GM18861 (cell line): ENCODE measurements around the gene TBC1D22A.

Source experiments
- ATAC-seq: cut with Tn5 transposase; IDR thresholded peaks from one replicate; pipeline ENCODE4 v1.9.1; 2021; ENCODE audit not compliant: unreplicated experiment

The TBC1D22A gene

GRCh38 chr22:46752988-46753310 is 9.5 kb upstream of the TBC1D22A start:
- no peak for ATAC-seq

DNA sequence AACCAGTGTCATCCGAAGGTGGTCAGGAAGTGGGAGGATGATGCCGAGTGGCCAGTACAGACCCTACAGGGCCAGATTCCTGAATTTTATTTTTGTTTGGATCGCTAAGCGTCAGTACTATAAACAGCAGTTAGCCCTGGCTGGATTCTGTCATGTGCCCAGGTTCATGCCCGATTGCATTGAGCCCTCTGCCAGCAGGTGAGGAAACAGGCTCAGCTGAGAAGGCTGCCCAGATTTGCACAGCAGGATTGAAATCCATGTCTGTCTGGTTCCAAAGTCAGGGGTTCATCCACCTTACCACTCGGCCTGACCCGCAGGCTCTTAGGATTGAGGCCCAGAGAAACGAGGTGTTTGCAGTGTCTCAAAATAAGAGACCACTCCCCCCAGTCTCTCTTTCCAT is 9.1 kb upstream of the TBC1D22A start:
- ATAC-seq: no peak

- no peak for ATAC-seq
These were observed 8.7 kb upstream of the TBC1D22A start for GRCh38 chr22:46753761-46754109.

DNA sequence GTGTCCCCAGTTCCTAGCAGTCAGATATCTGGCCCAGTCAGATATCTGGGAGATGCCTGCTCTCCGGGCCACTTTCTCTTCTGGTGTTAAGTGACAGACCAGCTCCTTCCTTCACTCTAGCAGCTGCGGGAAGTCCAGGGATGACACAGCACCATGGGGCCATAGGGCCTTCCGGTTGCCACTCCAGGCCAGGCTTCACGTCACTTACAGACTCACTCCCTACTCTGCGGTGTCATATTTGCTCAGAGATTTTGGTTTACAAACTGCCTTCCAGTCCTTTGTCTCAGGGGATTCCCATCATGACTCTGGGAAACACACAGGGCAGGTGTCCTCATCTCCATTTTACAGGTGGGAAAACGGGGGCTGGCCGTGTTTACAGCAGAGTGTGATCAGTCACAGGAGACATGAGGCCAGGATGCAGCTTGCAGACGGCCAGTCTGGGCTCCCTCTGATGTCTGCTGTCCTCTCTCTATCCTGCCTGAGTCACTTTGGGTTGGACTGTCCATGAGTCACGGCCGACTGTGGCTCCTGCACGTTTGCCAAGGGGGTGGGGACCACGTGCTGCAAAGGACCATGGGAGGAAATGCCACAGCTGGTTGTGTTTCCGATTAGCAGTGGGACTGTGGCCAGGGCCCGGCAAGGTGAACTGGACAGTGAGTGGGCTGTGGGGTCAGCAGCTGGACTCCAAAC is 8.2 kb upstream of the TBC1D22A start:
- ATAC-seq: no peak

DNA sequence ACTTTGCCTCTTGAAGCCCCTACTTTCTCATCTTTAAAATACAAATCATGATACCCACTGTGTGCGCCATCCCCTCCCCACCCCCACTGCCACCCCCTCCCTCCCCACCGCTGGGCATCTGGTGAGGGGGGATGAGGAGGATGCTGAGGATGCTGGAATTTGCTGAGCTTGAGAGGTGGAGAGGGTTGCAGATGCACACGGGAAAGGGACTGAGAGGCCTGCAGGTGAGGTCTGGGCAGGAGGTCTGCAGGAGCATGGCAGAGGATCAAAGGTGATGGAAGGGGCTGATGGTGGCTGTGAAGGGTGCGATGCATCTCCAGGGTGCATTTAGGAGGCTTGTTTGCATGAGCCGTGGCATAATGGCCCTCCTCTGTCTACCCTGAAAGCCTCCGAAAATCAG is 7.6 kb upstream of the TBC1D22A start:
- ATAC-seq: no peak

DNA sequence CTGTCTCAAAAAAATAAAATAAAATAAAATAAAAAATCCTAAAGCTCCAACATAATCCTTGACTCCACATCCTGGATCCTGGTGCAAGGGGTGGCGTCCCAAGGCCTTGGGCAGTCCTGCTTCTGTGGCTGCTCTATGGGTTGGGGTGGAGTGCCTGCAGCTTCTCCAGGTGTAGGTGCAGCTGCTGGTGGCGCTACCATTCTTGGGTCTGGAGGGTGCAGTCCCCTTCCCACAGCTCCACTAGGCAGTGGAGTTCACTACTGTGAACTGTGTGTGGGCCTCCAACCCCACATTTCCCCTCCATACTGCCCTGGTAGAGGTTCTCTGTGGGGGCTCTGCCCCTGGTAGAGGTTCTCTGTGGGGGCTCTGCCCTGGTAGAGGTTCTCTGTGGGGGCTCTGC is 6.9 kb upstream of the TBC1D22A start:
- no peak for ATAC-seq

DNA sequence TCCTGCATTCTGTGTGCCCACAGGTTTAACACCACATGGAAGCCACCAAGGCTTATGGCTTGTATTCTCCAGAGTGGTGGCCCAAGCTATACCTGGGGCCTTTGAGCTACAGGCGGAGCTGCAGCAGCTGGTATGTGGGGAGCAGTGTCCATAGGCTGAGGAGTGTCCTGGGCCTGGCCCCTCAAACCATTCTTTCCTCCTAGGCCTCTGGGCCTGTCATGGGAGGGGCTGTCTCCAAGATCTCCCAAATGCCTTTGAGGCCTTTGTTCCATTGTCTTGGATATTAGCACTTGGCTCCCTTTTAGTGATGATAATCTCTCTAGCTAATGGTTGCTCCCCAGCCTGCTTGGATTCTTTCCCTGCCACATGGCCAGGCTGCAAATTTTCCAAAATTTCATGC is 6.4 kb upstream of the TBC1D22A start:
- no peak for ATAC-seq

- ATAC-seq: no peak
These were observed 5.3 kb upstream of the TBC1D22A start for GRCh38 chr22:46757104-46757503.

DNA sequence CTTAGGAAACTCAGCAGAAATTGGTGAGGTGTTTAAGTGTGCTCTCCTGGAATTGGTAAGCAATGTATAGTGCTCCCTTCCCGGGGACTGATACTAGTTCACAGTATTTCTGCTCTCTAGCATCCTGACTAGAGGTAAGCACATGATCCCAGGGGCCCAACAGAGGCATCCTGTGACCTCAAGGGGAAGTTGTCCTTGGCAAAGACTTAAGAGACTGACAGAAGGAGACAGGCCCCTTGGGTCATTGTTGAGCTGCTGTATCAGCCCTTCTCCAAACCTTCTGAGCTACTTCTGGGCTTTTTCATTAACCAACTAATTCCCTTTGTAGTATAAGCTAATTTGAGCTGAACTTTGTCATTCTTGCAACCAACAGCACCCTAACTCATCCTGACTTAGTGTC is 4.3 kb upstream of the TBC1D22A start:
- no peak for ATAC-seq

DNA sequence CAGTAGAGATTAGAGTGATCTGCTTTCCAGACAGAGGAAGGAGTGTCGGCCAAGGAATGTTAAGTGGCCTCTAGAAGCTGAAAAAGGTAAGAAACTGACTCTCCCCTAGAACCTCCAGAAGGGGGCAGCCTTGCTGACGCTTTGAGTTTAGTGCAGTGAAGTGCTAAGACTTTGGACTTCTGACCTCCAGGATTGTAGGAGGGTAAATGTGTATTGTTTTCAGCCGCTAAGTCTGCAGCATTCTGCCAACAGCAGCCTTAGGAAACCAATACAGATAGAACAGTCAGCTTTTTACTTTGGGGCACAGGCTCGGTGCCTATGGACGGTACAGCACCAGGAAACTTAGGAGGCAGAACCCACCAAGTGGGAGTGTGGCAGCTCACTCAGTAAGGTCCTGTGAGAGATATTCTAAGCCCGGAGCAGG is 3.6 kb upstream of the TBC1D22A start:
- ATAC-seq: no peak

DNA sequence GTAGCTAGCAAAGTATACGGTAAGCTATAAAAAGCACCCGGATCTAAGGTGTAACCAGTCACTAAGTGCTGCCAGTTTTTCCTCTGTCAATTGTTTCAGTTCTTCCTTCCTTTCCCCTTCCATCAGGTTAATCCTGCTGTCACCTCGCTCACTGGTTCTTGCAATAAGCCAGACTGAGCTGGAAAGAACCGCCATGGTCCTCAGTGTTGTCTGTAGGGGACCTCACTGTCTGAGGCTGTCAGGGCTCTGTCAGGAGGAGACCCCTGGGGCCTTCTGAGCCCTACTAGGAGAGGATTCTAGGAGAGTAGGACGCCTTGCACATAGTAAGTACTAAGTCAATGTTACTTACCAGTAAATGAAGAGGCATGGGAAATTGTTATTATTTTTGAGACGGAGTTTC is 1.4 kb upstream of the TBC1D22A start:
- no peak for ATAC-seq

GRCh38 chr22:46761539-46762237 is 762 bp upstream of the TBC1D22A start:
- no peak for ATAC-seq

DNA sequence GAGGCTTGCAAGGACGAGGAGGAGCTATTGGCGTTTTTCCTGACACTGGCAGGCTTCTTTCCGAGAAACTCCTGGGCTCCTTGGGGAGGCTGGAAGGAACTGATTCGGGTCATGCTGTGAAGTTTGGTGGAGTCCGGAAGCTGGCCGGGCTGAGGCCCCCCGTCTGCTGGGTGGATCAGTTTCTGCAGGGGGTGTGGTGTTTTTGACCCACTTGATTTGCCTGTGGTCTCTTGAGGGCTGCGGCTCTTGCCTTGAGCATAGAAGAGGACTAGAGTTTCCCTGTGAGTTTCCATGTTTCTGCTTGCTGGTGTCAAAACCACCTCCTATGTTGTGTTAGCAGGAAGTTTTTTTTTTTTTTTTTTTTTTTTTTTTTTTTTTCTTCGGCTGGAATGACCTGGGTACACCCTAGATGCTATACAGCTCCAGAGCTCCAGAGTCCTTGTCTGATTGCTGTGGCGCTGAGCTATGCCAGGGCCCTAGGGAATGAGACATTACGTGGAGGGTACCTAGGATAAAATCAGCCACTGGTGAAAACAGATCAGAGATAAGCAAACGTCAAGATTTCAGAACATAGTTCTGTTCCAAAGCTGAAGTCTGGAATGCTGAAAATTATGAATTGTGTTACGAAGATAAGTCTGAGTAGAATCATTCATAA is 728 bp downstream of the TBC1D22A start:
- ATAC-seq: peak; percentile 39

- ATAC-seq: no peak
These were observed 1.8 kb downstream of the TBC1D22A start for GRCh38 chr22:46764140-46764680.

DNA sequence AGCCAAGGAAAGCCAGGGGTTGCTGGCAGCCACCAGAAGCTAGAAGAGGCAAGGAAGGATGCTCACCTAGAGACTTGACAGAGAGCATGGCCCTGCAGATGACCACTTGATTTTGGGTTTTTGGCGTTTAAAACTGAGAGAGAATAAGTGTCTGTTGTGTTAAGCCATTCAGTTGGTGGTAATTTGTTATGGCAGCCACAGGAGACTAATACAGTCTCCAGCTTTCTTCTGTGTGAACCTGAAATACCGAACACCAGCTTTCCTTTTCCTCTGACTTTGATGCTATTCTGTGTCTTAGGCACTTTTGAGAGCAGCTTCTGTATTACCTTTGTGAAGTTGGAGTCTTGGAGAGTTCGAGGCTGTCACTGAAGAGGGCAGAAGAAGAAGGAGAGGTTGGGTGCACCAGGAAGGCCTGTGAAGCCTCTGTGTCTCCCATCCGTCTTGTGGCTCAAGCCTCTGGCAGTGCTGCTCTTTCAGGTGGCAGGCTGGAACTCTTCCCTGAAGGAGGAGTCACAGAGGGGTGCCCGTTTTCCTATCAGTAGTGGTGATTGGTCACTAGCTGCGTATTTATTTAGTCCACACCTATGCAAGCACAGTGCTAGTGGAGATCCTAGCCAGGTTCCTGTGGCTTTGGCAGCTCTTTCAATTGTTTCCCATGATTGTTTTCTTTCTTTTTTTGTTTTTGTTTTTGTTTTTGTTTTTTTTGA is 2.5 kb downstream of the TBC1D22A start:
- ATAC-seq: no peak

- ATAC-seq: no peak
These were observed 4.2 kb downstream of the TBC1D22A start for GRCh38 chr22:46766611-46767010.

DNA sequence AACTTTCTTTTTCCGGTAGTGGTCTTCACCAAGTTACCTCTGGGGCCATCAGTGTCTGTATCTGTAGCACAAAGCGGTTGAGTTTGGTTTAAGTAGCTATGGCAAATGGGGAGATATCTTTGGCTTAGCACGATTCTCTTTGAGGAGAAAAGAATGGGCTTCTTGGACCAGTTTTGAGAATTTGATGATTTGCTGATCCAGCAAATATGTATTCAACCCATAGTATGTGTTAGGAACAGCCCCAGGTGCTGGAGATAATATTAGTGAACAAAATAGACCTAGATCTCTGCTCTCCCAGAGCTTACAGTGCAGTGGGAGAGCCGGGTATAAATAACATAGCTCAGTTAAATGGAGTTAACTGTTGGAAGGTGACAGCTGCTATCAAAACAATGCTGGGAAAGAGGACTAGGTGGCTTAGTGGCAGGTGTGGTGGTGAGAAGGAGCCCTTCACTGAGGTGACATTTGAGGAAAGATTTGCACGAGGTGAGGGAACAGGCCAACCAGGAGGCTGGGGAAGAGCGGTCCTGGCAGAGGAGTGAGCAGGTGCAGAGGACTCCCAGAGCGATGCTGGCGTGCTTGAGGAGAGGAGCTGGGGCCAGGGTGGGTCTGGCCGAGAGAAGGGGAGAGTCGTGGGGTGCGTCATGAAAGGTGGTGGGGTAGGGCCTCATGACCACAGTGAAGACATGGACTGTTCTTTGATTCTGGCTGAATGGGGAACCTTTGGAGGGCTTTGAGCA is 5.0 kb downstream of the TBC1D22A start:
- no peak for ATAC-seq

DNA sequence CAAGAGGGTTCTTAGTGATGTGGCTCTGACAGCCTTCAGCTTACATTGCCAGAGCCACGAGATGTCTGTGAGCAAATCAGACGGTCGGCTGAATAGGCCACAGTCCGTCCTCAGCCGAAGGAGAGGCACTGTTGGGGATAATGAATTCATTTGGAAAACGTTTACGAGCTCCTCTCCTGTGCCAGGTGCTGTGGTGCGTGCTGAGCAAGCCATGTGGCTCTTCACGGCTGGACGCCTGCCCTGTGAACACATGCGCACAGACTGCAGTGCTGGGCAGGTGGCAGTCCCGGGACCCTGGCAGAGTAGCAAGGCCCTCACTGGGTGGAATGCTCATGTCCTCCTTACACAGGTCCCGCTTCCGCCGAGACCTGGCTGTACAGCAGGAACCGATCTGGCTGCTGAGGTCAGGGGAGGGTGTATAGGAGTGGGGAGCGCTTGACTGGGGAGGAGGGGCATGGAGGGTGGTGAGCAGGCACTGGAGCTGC is 6.8 kb downstream of the TBC1D22A start:
- ATAC-seq: no peak

GRCh38 chr22:46769706-46770105 is 7.3 kb downstream of the TBC1D22A start:
- ATAC-seq: no peak

- no peak for ATAC-seq
These were observed 7.7 kb downstream of the TBC1D22A start for GRCh38 chr22:46770151-46770641.

GRCh38 chr22:46770726-46771125 is 8.3 kb downstream of the TBC1D22A start:
- no peak for ATAC-seq
